Left lung (tissue), 10 donors: ENCODE data around the gene PRLHR. TPM values are rescaled to one million over a fixed set of nuclear protein-coding genes. Genes with fewer than 3 reads are reported as not detected.

Source experiments
- ATAC-seq: fragments of 200-7000 bp; cut with Tn5 transposase; one replicate; pipeline ENCODE4 v1.9.1; 2020; ENCODE audit warnings: moderate library complexity
- DNase-seq, 4 donors: peaks; one replicate each; pipeline ENCODE4 v3.0.0-alpha.2; 2013 to 2020
- H3K27ac ChIP-seq, 2 donors: fragments of 200-600 bp; sonication (generic) in 1 of 2; one replicate each; pipeline versions ENCODE4 v1.5.0 to v1.8.0; 2020 to 2021
- H3K27me3 ChIP-seq, 2 donors: fragments of 200-600 bp; sonication (generic) in 1 of 2; one replicate each; pipeline versions ENCODE4 v1.5.0 to v1.8.0; 2020 to 2021
- H3K36me3 ChIP-seq, 2 donors: fragments of 200-600 bp; sonication (generic) in 1 of 2; one replicate each; pipeline versions ENCODE4 v1.5.0 to v1.8.0; 2020 to 2021
- H3K4me1 ChIP-seq, 2 donors: fragments of 200-600 bp; one replicate each; pipeline ENCODE4 v1.8.0; 2021
- H3K4me3 ChIP-seq, 2 donors: fragments of 200-600 bp; sonication (generic) in 1 of 2; one replicate each; pipeline versions ENCODE4 v1.5.0 to v1.8.0; 2020 to 2021; ENCODE audit warnings: mild to moderate bottlenecking in 1 of 2
- H3K9me3 ChIP-seq, 2 donors: fragments of 200-600 bp; sonication (generic) in 1 of 2; one replicate each; pipeline versions ENCODE4 v1.5.0 to v1.8.0; 2020 to 2021
- CTCF ChIP-seq, 2 donors: fragments of 200-600 bp; sonication (generic) in 1 of 2; IDR thresholded peaks; one replicate each; pipeline versions ENCODE4 v1.5.0 to v1.8.0; 2021; ENCODE audit warnings: antibody characterized with exemption in 2 of 2
- intact Hi-C, 2 donors: fragments of 100-400 bp; cut with DNase I; formaldehyde crosslinking; loops; one replicate each; pipeline versions ENCODE4 v1.11.2 to v1.14.2; 2022
- polyA plus RNA-seq, 6 donors: library from polyadenylated mRNA; unstranded; fragments of 120-200 nt; gene quantifications; one replicate each; pipeline ENCODE4 v1.2.1, GENCODE V29; 2013; ENCODE audit not compliant: insufficient read length in 6 of 6
- total RNA-seq, 2 donors: library from RNA; stranded (reverse); fragmentation: NEBNext Ultra II Directional; extraction: Animal tissue kit (Norgen Biotek cat#: 25700); gene quantifications; one replicate each; pipeline ENCODE4 v1.2.1, GENCODE V29; 2021
- donor health status: DM: no; HTN: yes; CAD: no.
- donor health status: DM: no; HTN: no; CAD: no.

Gene PRLHR
- total and polyA plus RNA-seq, 8 donors = 0.03 to 0.08 (median 0.04) TPM; not detected in 2

- H3K27me3 ChIP-seq = no peaks in the 10 kb centered on the region
- H3K4me1 ChIP-seq = peaks cover 0 to 3% of the 10 kb centered on the region in 2 donors
- ATAC-seq (no peak), DNase-seq (no peak)
- no peaks in the 10 kb centered on the region for H3K9me3 ChIP-seq
- TF ChIP-seq CTCF (IDR thresholded peaks at IDR 0.05) = no peak
- intact Hi-C loops = no loop called here
- no peak overlapping the region for H3K27ac ChIP-seq
- H3K4me3 ChIP-seq = no peak overlapping the region
- H3K36me3 ChIP-seq = no peaks in the 10 kb centered on the region
Observed at GRCh38 chr10:118564114-118564513, 31.3 kb downstream of the PRLHR start.

GRCh38 chr10:118563373-118563890, 32.0 kb downstream of the PRLHR start:
- Histone ChIP-seq H3K9me3 (no peaks in the 10 kb centered on the region), H3K27me3 (no peaks in the 10 kb centered on the region), H3K36me3 (no peaks in the 10 kb centered on the region), H3K4me1 (peaks cover 0 to 3% of the 10 kb centered on the region in 2 donors), H3K27ac (no peak overlapping the region), H3K4me3 (no peak overlapping the region)
- intact Hi-C loops = no loop called here
- no peak for DNase-seq
- no peak for ATAC-seq
- no peak for TF ChIP-seq CTCF (IDR thresholded peaks at IDR 0.05)

- no peaks in the 10 kb centered on the region for H3K9me3 ChIP-seq
- ATAC-seq = peak; percentile 43
- no peaks in the 10 kb centered on the region for H3K36me3 ChIP-seq
Observed at GRCh38 chr10:118562851-118563250, 32.6 kb downstream of the PRLHR start.

GRCh38 chr10:118557946-118558345, 37.5 kb downstream of the PRLHR start:
- ATAC-seq = no peak
- Histone ChIP-seq H3K36me3 (no peaks in the 10 kb centered on the region), H3K27ac (no peak overlapping the region), H3K9me3 (no peaks in the 10 kb centered on the region), H3K4me3 (no peak overlapping the region), H3K27me3 (peaks cover 5 to 15% of the 10 kb centered on the region in 2 donors), H3K4me1 (no peaks in the 10 kb centered on the region)
- TF ChIP-seq CTCF (IDR thresholded peaks at IDR 0.05) = no peak
- DNase-seq = no peak
- intact Hi-C loops = no loop called here

More at GRCh38 chr10:118562851-118563250, 32.6 kb downstream of the PRLHR start:
- no peak for DNase-seq
- no peak for TF ChIP-seq CTCF (IDR thresholded peaks at IDR 0.05)
- peaks cover 0 to under 1% of the 10 kb centered on the region in 2 donors for H3K4me1 ChIP-seq
- H3K4me3 ChIP-seq = no peak overlapping the region
- H3K27me3 ChIP-seq = no peaks in the 10 kb centered on the region
- H3K27ac ChIP-seq = no peak overlapping the region
- intact Hi-C loops = no loop called here

- Histone ChIP-seq H3K27ac (no peak overlapping the region), H3K4me1 (no peaks in the 10 kb centered on the region), H3K9me3 (no peaks in the 10 kb centered on the region), H3K4me3 (no peak overlapping the region), H3K27me3 (peaks cover 5 to 26% of the 10 kb centered on the region in 2 donors), H3K36me3 (no peaks in the 10 kb centered on the region)
- no peak for TF ChIP-seq CTCF (IDR thresholded peaks at IDR 0.05)
- intact Hi-C loops = no loop called here
- DNase-seq (no peak), ATAC-seq (no peak)
Observed at GRCh38 chr10:118551535-118552100, 43.8 kb downstream of the PRLHR start.
